Left kidney (tissue), 2 donors: Measurements from ENCODE around the gene VHLL. TPM values are rescaled to one million over a fixed set of nuclear protein-coding genes. Genes with fewer than 3 reads are reported as not detected.
A peak's percentile ranks its signal among the peaks of the same experiment; 100 is the strongest.

Experiments used
- DNase-seq: peaks from one replicate; pipeline ENCODE4 v3.0.0-alpha.2; 2013
- polyA plus RNA-seq: library from polyadenylated mRNA; unstranded; fragments of 120-200 nt; gene quantifications from one replicate; pipeline ENCODE4 v1.2.1, GENCODE V29; 2013; ENCODE audit not compliant: insufficient read length

VHLL gene
- polyA plus RNA-seq, 1 donor = not detected

- peak; percentile 74 for DNase-seq
These were observed 7.7 kb downstream of the VHLL start for GRCh38 chr1:156291226-156292061.

- DNase-seq = no peak
These were observed 9.2 kb downstream of the VHLL start for GRCh38 chr1:156289857-156290256.

- DNase-seq = no peak
These were observed 13.0 kb downstream of the VHLL start for GRCh38 chr1:156286061-156286460.

- DNase-seq = no peak
These were observed 13.7 kb downstream of the VHLL start for GRCh38 chr1:156285437-156285836.

- no peak for DNase-seq
These were observed 14.3 kb downstream of the VHLL start for GRCh38 chr1:156284757-156285156.

GRCh38 chr1:156284112-156284511 is 15.0 kb downstream of the VHLL start, which contains the start of gene TMEM79:
TSS of gene TMEM79 (plus strand) at chr1:156284325. CDS start at chr1:156285227, 902 bp downstream.
- DNase-seq = no peak

GRCh38 chr1:156283521-156283920 is 15.6 kb downstream of the VHLL start:
- DNase-seq = no peak

GRCh38 chr1:156282479-156283222 is 16.5 kb downstream of the VHLL start, which contains the start of gene SMG5:
TSS of gene SMG5 (minus strand) at chr1:156282825. CDS start at chr1:156282680, 145 bp downstream.
- DNase-seq = peak; percentile 98

- no peak for DNase-seq
These were observed 17.2 kb downstream of the VHLL start for GRCh38 chr1:156281693-156282478.

GRCh38 chr1:156281281-156281680 is 17.8 kb downstream of the VHLL start:
- DNase-seq = no peak

GRCh38 chr1:156279837-156280236 is 19.3 kb downstream of the VHLL start:
- no peak for DNase-seq

GRCh38 chr1:156276966-156277381 is 22.1 kb downstream of the VHLL start:
- DNase-seq = no peak

- no peak for DNase-seq
These were observed 22.6 kb downstream of the VHLL start for GRCh38 chr1:156276532-156276931.

- no peak for DNase-seq
These were observed 28.8 kb downstream of the VHLL start for GRCh38 chr1:156270314-156270713.

GRCh38 chr1:156268336-156268735 is 30.8 kb downstream of the VHLL start:
- DNase-seq = no peak

GRCh38 chr1:156266051-156266450 is 33.1 kb downstream of the VHLL start:
- DNase-seq = no peak

- no peak for DNase-seq
These were observed 35.8 kb downstream of the VHLL start for GRCh38 chr1:156263288-156263655.

GRCh38 chr1:156262461-156263287 is 36.4 kb downstream of the VHLL start:
- no peak for DNase-seq

GRCh38 chr1:156260896-156261295 is 38.2 kb downstream of the VHLL start:
- no peak for DNase-seq

GRCh38 chr1:156259805-156260204 is 39.3 kb downstream of the VHLL start:
- DNase-seq = no peak

- no peak for DNase-seq
These were observed 40.2 kb downstream of the VHLL start for GRCh38 chr1:156258859-156259258.
